GM18508 (cell line): Measurements from ENCODE around the gene MRC1.

Experiments
- ATAC-seq: cut with Tn5 transposase; IDR thresholded peaks from one replicate; pipeline ENCODE4 v1.9.1; 2021; ENCODE audit warnings: moderate number of reproducible peaks; ENCODE audit not compliant: insufficient read depth, unreplicated experiment

Gene MRC1

GRCh38 chr10:17793823-17794644 lies 15.1 kb upstream of the MRC1 start:
- no peak for ATAC-seq

- no peak for ATAC-seq
Observed at GRCh38 chr10:17795083-17795482, 14.1 kb upstream of the MRC1 start.

DNA sequence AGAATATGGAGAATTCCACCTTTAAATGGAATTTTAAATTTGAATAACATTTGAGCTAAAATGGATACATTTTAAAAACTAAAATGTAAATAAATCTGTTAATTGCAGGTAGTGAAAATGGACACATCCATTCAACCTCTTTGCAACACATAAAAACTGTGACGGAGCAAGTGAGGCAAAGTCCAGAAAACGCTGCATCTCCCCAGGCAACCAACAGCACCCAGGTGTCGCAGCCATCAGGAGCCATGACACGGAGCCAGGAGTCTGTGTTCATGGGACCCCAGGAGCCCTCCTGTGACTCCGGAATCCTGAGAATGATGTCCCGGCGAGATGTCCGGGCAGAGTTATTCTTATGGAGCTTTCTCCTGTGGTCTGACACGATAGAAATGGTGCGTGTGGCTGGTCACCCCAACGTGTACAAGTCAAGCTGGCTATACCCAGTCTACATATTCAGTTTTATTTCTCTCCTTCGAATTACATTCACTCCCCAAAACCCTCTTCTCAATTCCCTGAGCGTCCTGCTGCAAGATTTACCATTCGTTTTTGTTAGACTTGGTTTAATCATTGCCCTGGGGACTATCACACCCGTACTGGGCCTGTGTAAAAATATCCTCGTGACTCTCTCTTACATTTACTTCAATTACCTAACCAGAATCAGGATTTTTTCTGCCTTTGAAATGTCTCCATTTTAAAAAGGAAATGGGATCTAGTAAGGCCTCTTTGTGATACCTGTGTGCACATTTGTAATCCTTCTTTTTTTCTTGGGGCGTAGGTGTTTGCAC lies 13.1 kb upstream of the MRC1 start:
- ATAC-seq: no peak

DNA sequence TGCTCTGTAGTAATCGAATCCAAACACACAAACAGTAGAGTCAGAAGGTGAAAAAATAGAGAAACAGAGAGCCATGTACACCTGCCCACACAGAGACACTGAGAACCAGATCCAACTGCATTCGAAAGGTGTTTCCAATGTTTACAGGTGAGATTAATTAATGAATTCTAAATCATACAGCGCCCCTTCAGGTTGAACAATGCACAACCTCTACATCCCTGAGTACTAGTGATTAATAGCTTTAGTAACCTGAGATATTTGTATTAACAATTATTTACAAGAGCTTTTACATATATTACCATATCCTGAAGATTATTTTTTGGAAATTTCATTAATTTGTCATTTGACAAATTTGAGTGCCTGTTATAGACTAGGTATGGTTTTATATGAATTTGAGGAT lies 7.6 kb upstream of the MRC1 start:
- no peak for ATAC-seq

DNA sequence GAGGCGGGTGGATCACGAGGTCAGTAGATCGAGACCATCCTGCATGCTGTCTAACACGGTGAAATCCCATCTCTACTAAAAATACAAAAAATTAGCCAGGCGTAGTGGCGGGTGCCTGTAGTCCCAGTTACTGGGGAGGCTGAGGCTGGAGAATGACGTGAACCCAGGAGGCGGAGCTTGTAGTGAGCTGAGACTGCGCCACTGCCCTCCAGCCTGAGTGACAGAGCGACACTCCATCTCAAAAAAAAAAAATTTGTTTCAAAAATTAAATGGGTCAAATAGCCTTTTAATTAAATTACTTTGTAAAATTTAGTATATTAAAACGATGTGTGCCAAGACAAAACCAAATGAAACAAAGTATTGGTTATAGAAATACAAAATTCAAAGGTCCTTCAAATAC lies 6.8 kb upstream of the MRC1 start:
- ATAC-seq: no peak

- ATAC-seq: no peak
Observed at GRCh38 chr10:17802976-17803375, 6.2 kb upstream of the MRC1 start.

DNA sequence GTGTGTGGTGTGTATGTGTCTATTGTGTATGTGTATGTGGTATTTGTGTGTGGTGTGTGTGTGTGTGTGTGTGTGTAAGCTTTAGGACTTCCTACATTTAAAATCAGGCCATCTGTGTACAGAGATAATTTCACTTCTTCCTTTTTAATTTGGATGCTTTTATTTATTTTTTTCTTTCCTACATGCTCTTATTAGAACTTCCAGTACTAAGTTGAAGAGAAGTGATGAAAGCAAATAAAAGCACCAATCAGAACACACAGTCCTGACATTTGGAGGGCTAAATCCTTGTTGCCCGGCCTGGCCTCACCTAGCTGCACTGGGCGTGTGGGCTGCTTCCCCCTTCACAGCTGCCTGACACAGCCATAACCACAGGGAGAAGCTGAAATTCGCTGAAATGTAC lies 3.8 kb upstream of the MRC1 start:
- ATAC-seq: no peak

GRCh38 chr10:17805921-17806577 lies 3.1 kb upstream of the MRC1 start:
- ATAC-seq: peak; percentile 52

DNA sequence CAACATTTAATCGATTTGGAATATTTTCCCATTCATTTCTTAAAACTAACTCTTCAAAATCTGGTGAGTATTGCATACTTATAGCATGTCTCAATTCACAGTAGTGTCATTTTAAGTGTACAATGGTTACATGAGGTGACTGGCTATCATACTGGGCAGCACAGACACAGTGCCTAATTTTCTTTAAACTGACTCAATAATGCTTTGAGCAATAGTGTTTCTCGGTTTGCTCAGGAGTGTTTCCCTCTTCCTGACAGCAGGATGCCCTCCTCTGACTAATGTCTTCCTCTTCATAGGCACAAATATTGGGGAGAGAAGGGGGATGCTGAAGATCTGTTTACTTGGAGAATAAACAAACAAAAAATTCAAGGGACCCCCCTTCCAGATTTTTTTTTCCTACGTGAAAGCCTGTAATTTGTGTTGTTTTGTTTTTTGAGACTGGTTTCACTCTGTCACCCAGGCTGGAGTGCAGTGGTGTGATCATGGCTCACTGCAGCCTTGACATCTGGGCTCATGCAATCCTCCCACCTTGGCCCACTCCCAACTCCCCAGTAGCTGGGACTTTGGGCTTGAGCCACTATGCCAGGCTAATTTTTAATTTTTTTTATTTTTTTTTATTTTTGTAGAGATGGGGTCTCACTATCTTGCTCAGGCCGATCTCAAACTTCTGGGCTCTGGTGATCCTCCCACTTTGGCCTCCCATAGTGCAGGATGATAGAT lies 2.2 kb downstream of the MRC1 start:
- ATAC-seq: no peak

DNA sequence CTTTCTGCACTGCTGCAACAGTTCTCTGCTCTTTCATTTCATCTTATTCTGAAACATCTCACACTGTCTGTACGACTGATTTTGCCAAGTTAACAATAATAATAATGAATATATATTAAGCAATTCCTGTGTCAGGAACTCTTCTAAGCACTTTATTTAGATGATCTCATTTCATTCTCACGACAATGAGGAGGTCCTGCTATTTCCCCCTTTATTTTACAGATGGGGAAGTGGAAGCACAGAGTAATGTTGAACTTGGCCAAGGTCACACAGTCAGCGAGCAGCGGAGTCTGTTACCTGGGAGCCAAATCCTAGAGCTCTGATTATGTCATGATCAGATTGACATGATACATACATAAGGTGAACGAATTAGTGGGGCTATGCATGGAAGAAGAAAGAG lies 5.8 kb downstream of the MRC1 start:
- ATAC-seq: no peak

DNA sequence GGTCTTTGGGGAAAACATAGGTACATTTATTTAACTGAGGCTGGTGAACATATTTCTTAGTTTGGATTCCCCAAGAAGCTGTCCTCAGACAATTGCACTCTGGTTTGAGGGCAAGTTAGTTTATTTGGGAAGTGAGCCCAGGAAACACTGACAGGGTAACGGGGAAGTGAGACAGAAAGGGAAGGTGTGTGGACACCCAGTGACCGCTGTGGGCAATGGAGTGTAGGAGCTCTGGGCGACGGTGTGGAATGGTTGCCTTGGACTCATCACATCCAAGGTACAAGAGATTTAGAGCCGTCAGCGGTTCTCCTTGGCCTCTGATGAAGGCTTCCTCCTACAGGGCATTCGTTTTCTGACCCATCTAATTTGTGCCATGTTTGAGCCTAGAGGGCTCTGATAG lies 7.1 kb downstream of the MRC1 start:
- ATAC-seq: no peak

GRCh38 chr10:17817316-17817715 lies 8.2 kb downstream of the MRC1 start:
- ATAC-seq: no peak

DNA sequence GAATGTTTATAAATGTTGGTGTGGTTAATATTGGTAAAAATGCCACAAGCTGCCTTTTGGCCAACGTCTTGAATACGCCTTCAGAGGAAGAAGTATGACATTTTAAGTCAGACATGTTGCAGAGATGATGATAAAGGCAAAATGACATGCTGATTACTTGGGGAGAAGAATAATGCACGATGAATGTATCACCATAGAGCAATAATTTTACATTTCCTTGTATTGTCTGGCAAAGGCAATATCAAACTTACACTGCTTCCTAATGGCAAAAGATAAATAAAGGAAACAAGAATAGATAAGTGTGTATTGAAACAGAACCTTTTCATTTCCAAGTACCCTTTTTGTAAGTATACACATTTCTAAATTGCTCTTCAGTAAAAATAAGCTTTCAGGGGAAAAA lies 8.6 kb downstream of the MRC1 start:
- ATAC-seq: no peak

- no peak for ATAC-seq
Observed at GRCh38 chr10:17819836-17820235, 10.7 kb downstream of the MRC1 start.

GRCh38 chr10:17820943-17821342 lies 11.8 kb downstream of the MRC1 start:
- ATAC-seq: no peak

- no peak for ATAC-seq
Observed at GRCh38 chr10:17821893-17822292, 12.7 kb downstream of the MRC1 start.

- no peak for ATAC-seq
Observed at GRCh38 chr10:17831341-17831740, 22.2 kb downstream of the MRC1 start.

- no peak for ATAC-seq
Observed at GRCh38 chr10:17831896-17832295, 22.7 kb downstream of the MRC1 start.

DNA sequence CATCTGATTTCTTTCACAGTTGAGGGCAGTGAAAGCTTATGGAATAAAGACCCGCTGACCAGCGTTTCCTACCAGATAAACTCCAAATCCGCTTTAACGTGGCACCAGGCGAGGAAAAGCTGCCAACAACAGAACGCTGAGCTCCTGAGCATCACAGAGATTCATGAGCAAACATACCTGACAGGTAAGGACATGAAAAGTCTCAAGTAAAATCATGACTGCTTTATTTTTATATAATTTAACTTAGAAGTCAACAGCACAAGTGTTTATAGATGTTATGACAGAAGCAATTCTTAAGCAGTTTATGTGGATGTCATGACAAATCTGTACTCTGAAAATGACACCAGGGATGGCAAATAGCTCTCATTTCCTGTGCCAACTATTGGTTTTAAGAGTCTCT lies 24.5 kb downstream of the MRC1 start:
- no peak for ATAC-seq

GRCh38 chr10:17835688-17836087 lies 26.5 kb downstream of the MRC1 start:
- no peak for ATAC-seq

GRCh38 chr10:17836942-17837341 lies 27.8 kb downstream of the MRC1 start:
- ATAC-seq: no peak
